ENCODE results near the gene KCNG2.

Gene KCNG2

GRCh38 chr18:79768745-79769144 lies 29.0 kb upstream of the KCNG2 start:
- no peak for DNase-seq (ENCODE audit: low read depth in 2 of 2)

GRCh38 chr18:79769698-79770500 lies 27.8 kb upstream of the KCNG2 start:
- DNase-seq (ENCODE audit: low read depth in 2 of 2), result no peak

GRCh38 chr18:79770501-79770815 lies 27.3 kb upstream of the KCNG2 start:
- no peak for DNase-seq (ENCODE audit: low read depth in 2 of 2)

GRCh38 chr18:79770826-79771225 lies 26.9 kb upstream of the KCNG2 start:
- no peak for DNase-seq (ENCODE audit: low read depth in 2 of 2)

GRCh38 chr18:79771446-79772107 lies 26.2 kb upstream of the KCNG2 start:
- no peak for DNase-seq (ENCODE audit: low read depth in 2 of 2)

GRCh38 chr18:79772108-79772864 lies 25.5 kb upstream of the KCNG2 start:
- no peak for DNase-seq (ENCODE audit: low read depth in 2 of 2)

- no peak for DNase-seq (ENCODE audit: low read depth in 2 of 2)
These were observed 24.7 kb upstream of the KCNG2 start for GRCh38 chr18:79772865-79773696.

GRCh38 chr18:79774111-79774510 lies 23.6 kb upstream of the KCNG2 start:
- no peak for DNase-seq (ENCODE audit: low read depth in 2 of 2)

- DNase-seq (ENCODE audit: low read depth in 2 of 2), result no peak
These were observed 22.1 kb upstream of the KCNG2 start for GRCh38 chr18:79775441-79776221.

- DNase-seq (ENCODE audit: low read depth in 2 of 2), result no peak
These were observed 21.1 kb upstream of the KCNG2 start for GRCh38 chr18:79776674-79777073.

GRCh38 chr18:79778291-79778791 lies 19.4 kb upstream of the KCNG2 start:
- DNase-seq (ENCODE audit: low read depth in 2 of 2), result no peak

- DNase-seq (ENCODE audit: low read depth in 2 of 2), result no peak
These were observed 18.6 kb upstream of the KCNG2 start for GRCh38 chr18:79779021-79779699.

GRCh38 chr18:79779700-79780190 lies 18.0 kb upstream of the KCNG2 start:
- no peak for DNase-seq (ENCODE audit: low read depth in 2 of 2)

GRCh38 chr18:79780547-79780946 lies 17.2 kb upstream of the KCNG2 start:
- no peak for DNase-seq (ENCODE audit: low read depth in 2 of 2)

GRCh38 chr18:79781331-79781941 lies 16.3 kb upstream of the KCNG2 start:
- DNase-seq (ENCODE audit: low read depth in 2 of 2), result no peak

GRCh38 chr18:79782566-79783308 lies 15.0 kb upstream of the KCNG2 start:
- no peak for DNase-seq (ENCODE audit: low read depth in 2 of 2)

GRCh38 chr18:79784071-79784913 lies 13.4 kb upstream of the KCNG2 start:
- DNase-seq (ENCODE audit: low read depth in 2 of 2), result no peak
